Keratinocyte (primary cell): ENCODE measurements around the gene XRCC1. TPM values are rescaled to one million over a fixed set of nuclear protein-coding genes. Genes with fewer than 3 reads are reported as not detected.

ENCODE experiments used
- DNase-seq: peaks from one replicate; pipeline ENCODE4 v3.0.0-alpha.2; 2011; ENCODE audit warnings: low read depth, missing footprints, low spot score
- FAIRE-seq: peaks from 2 replicates; lab custom pipeline; 2011; peaks lifted over from hg19 to GRCh38; lab: Jason Lieb, UNC
- H2AFZ ChIP-seq: 2 replicates; pipeline ENCODE4 v1.6.0; 2012; ENCODE audit warnings: low read length, control low read depth, inconsistent platforms; ENCODE audit not compliant: control insufficient read depth
- H3K27ac ChIP-seq: 2 replicates; pipeline ENCODE4 v1.5.1; 2011; ENCODE audit warnings: low read length; ENCODE audit not compliant: control insufficient read depth, insufficient read depth
- H3K27me3 ChIP-seq: 3 replicates; pipeline ENCODE4 v1.6.0; 2011; ENCODE audit warnings: low read length; ENCODE audit not compliant: control insufficient read depth, insufficient read depth; ENCODE audit errors: extremely low read depth
- H3K36me3 ChIP-seq, 2 experiments: 2 replicates in 1 of 2; 3 replicates in 1 of 2; pipeline ENCODE4 v1.5.1; 2011; ENCODE audit warnings: low read length in 2 of 2, mild to moderate bottlenecking in 1 of 2; ENCODE audit not compliant: control insufficient read depth in 2 of 2, insufficient read depth in 2 of 2; ENCODE audit errors: extremely low read depth in 1 of 2
- H3K4me1 ChIP-seq: 3 replicates; pipeline ENCODE4 v1.5.1; 2011; ENCODE audit warnings: low read length; ENCODE audit not compliant: control insufficient read depth, insufficient read depth; ENCODE audit errors: extremely low read depth
- H3K4me2 ChIP-seq: 3 replicates; pipeline ENCODE4 v1.6.0; 2011; ENCODE audit warnings: low read depth, low read length; ENCODE audit not compliant: control insufficient read depth, insufficient read depth; ENCODE audit errors: extremely low read depth
- H3K4me3 ChIP-seq, 3 experiments: fragments of 200-600 bp in 1 of 3; sonication (generic) in 1 of 3; 2 replicates in 2 of 3; 3 replicates in 1 of 3; pipeline ENCODE4 v1.5.1; 2011 to 2016; ENCODE audit warnings: low read length in 3 of 3, mild to moderate bottlenecking in 3 of 3, control low read depth in 2 of 3, inconsistent platforms in 1 of 3, low read depth in 1 of 3, mixed read lengths in 1 of 3, mixed run types in 1 of 3, moderate library complexity in 1 of 3; ENCODE audit not compliant: control insufficient read depth in 2 of 3, insufficient read depth in 2 of 3; ENCODE audit errors: extremely low read depth in 1 of 3
- H3K79me2 ChIP-seq: 2 replicates; pipeline ENCODE4 v1.6.0; 2012; ENCODE audit warnings: low read length; ENCODE audit not compliant: control insufficient read depth, insufficient read depth
- H3K9ac ChIP-seq: 3 replicates; pipeline ENCODE4 v1.6.0; 2011; ENCODE audit warnings: low read length; ENCODE audit not compliant: control insufficient read depth, insufficient read depth; ENCODE audit errors: extremely low read depth
- H3K9me1 ChIP-seq: 3 replicates; pipeline ENCODE4 v1.6.0; 2011; ENCODE audit warnings: low read length; ENCODE audit not compliant: control insufficient read depth, insufficient read depth; ENCODE audit errors: extremely low read depth
- H3K9me3 ChIP-seq: 2 replicates; pipeline ENCODE4 v1.5.1; 2012; ENCODE audit warnings: low read depth, low read length; ENCODE audit not compliant: control insufficient read depth
- H4K20me1 ChIP-seq: 3 replicates; pipeline ENCODE4 v1.6.0; 2011; ENCODE audit warnings: low read length; ENCODE audit not compliant: control insufficient read depth, insufficient read depth; ENCODE audit errors: extremely low read depth
- EZH2 ChIP-seq: IDR thresholded peaks from one replicate; pipeline ENCODE4 v1.6.1; 2012; ENCODE audit warnings: inconsistent platforms, mild to moderate bottlenecking, low read length, moderate library complexity
- dilution Hi-C: fragments of 300-500 bp; cut with MboI; formaldehyde crosslinking; loops from one replicate; pipeline ENCODE4 v1.7.0; 2020; ENCODE audit warnings: low sequenced_read_pairs; ENCODE audit not compliant: extremely low pct_ligation_motif_present
- polyA plus RNA-seq, 5 experiments: library from polyadenylated mRNA; depleted of rRNA in 3 of 5; stranded (reverse) in 3 of 5; stranded (forward) in 1 of 5; unstranded in 1 of 5; fragments of >200 nt; gene quantifications; 1 replicate in 1 of 5; 2 replicates in 3 of 5; 3 replicates in 1 of 5; pipeline versions ENCODE4 v1.2.1 to v1.2.3, GENCODE V29; 2011 to 2012; ENCODE audit warnings: missing spikeins in 2 of 5, low read depth in 1 of 5, low replicate concordance in 1 of 5
- TF ChIP-seq, protein P1 (sequence below), 3 experiments: IDR thresholded peaks in 1 of 3; conservative IDR thresholded peaks in 1 of 3; optimal IDR thresholded peaks in 1 of 3; 2 replicates in 2 of 3; 3 replicates in 1 of 3; pipeline versions ENCODE3 to v1.5.1; 2011; ENCODE audit warnings: low read length in 3 of 3, mild to moderate bottlenecking in 3 of 3, moderate library complexity in 2 of 3, control low read depth in 1 of 3, inconsistent platforms in 1 of 3; ENCODE audit not compliant: insufficient read depth in 2 of 3; ENCODE audit errors: extremely low read depth in 1 of 3

XRCC1 gene
- polyA plus RNA-seq, 1 donor (not counting 4 experiments of a cell fraction or from before 2014, with no cell fraction given) = 16.3 TPM

DNA sequence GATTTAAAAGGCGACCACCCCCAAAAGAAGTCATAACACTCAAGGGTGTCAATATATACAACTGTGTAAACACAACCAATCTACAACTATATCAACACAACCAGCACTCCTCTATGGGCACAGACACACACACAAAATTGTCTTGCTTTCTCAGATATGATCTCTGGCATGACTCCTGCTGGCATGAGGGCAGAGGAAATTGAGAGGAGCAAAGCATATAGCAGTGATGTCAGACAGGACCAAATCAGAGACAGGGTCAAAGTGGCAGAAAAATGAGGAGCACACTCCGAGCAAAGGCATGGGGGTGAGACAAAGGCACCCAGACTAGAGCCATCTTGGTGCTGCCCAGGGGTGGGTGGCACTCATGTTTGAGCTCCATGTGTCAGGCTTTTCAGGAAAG lies 11.0 kb upstream of the XRCC1 start:
- no peak for TF ChIP-seq EZH2
- TF ChIP-seq, protein P1, sequence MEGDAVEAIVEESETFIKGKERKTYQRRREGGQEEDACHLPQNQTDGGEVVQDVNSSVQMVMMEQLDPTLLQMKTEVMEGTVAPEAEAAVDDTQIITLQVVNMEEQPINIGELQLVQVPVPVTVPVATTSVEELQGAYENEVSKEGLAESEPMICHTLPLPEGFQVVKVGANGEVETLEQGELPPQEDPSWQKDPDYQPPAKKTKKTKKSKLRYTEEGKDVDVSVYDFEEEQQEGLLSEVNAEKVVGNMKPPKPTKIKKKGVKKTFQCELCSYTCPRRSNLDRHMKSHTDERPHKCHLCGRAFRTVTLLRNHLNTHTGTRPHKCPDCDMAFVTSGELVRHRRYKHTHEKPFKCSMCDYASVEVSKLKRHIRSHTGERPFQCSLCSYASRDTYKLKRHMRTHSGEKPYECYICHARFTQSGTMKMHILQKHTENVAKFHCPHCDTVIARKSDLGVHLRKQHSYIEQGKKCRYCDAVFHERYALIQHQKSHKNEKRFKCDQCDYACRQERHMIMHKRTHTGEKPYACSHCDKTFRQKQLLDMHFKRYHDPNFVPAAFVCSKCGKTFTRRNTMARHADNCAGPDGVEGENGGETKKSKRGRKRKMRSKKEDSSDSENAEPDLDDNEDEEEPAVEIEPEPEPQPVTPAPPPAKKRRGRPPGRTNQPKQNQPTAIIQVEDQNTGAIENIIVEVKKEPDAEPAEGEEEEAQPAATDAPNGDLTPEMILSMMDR (optimal IDR thresholded peaks at IDR 0.05 in 1 of 3, IDR thresholded peaks at IDR 0.05 in 1 of 3, conservative IDR thresholded peaks at IDR 0.05 in 1 of 3; ENCODE audit: extremely low read depth in 1 of 3, insufficient read depth in 2 of 3, low read length in 3 of 3) = no peak
- no peak for FAIRE-seq
- no peaks in the 10 kb centered on the region for H3K4me1 ChIP-seq

DNA sequence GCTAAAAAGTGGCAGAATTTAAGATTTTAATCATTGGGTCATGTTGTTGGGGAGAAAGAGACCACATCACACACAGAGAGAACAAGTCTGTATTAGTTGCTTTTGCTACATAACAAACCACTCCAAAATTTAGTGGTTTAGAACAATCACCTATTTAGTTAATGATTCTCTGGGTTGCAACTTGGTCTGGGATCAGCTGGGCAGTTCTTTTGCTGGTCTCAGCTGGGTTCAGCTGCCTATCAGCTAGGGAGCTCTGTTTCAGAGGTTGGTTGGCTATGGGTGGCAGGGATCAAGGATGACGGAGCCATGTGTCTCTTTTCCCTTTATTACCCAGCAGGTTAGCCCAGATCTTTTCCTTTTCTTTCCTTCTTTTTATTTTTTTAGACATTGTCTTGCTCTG lies 9.2 kb upstream of the XRCC1 start:
- Histone ChIP-seq H2AFZ (no peak overlapping the region), H3K36me3 (peaks cover 6 to 11% of the 10 kb centered on the region in 2 experiments), H3K4me1 (no peaks in the 10 kb centered on the region), H3K4me2 (no peak overlapping the region), H3K9me1 (no peaks in the 10 kb centered on the region), H3K79me2 (no peaks in the 10 kb centered on the region), H3K9me3 (no peaks in the 10 kb centered on the region), H3K4me3 (no peak overlapping the region), H3K27me3 (no peaks in the 10 kb centered on the region), H3K9ac (no peak overlapping the region), H4K20me1 (no peaks in the 10 kb centered on the region), H3K27ac (no peak overlapping the region)
- DNase-seq = no peak
- FAIRE-seq = no peak
- TF ChIP-seq EZH2 = no peak
- TF ChIP-seq, protein P1 (optimal IDR thresholded peaks at IDR 0.05 in 1 of 3, IDR thresholded peaks at IDR 0.05 in 1 of 3, conservative IDR thresholded peaks at IDR 0.05 in 1 of 3; ENCODE audit: extremely low read depth in 1 of 3, insufficient read depth in 2 of 3, low read length in 3 of 3) = no peak
- dilution Hi-C loops = no loop called here

More for the DNA sequence above, 11.0 kb upstream of the XRCC1 start:
- Histone ChIP-seq H3K9me1 (no peaks in the 10 kb centered on the region), H3K27ac (no peak overlapping the region), H3K79me2 (peaks cover 2% of the 10 kb centered on the region), H3K36me3 (peaks cover 9 to 11% of the 10 kb centered on the region in 2 experiments), H3K4me2 (no peak overlapping the region), H3K4me3 (no peak overlapping the region), H3K9ac (no peak overlapping the region), H2AFZ (no peak overlapping the region), H4K20me1 (no peaks in the 10 kb centered on the region), H3K9me3 (no peaks in the 10 kb centered on the region), H3K27me3 (no peaks in the 10 kb centered on the region)
- dilution Hi-C loops = no loop called here
- DNase-seq = no peak
